WI38 (cell line): ENCODE measurements around the gene MPZL2.

Source experiments
- H3K4me3 ChIP-seq: 2 replicates; pipeline ENCODE4 v1.5.1; 2011; ENCODE audit warnings: low read depth, mild to moderate bottlenecking, control low read depth, low read length
- TF ChIP-seq, protein P1 (sequence below): IDR thresholded peaks from 2 replicates; pipeline ENCODE4 v1.5.1; 2012; ENCODE audit warnings: low read depth, mild to moderate bottlenecking, control low read depth, low read length

The MPZL2 gene

DNA sequence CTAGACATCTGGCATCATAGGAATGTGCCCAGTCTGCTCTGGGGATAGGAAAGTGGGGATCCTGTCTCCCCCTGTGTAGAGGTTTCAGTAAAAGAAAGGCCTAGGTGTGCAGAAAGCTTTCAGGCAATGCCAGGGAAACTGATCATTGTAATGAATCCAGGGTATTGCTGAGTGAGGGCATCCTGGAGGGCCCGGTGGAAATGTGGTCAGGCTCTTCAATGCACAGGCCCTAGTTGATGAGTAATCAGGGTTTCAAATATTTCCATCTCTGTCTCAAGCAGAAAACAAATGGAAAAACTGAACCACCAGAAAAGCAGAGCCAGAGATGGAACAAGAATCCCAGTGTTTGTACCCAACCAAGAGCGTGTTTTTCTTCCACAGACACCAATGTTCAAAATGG lies 42.5 kb upstream of the MPZL2 start:
- no peak overlapping the region for H3K4me3 ChIP-seq
- TF ChIP-seq, protein P1, sequence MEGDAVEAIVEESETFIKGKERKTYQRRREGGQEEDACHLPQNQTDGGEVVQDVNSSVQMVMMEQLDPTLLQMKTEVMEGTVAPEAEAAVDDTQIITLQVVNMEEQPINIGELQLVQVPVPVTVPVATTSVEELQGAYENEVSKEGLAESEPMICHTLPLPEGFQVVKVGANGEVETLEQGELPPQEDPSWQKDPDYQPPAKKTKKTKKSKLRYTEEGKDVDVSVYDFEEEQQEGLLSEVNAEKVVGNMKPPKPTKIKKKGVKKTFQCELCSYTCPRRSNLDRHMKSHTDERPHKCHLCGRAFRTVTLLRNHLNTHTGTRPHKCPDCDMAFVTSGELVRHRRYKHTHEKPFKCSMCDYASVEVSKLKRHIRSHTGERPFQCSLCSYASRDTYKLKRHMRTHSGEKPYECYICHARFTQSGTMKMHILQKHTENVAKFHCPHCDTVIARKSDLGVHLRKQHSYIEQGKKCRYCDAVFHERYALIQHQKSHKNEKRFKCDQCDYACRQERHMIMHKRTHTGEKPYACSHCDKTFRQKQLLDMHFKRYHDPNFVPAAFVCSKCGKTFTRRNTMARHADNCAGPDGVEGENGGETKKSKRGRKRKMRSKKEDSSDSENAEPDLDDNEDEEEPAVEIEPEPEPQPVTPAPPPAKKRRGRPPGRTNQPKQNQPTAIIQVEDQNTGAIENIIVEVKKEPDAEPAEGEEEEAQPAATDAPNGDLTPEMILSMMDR: no peak

DNA sequence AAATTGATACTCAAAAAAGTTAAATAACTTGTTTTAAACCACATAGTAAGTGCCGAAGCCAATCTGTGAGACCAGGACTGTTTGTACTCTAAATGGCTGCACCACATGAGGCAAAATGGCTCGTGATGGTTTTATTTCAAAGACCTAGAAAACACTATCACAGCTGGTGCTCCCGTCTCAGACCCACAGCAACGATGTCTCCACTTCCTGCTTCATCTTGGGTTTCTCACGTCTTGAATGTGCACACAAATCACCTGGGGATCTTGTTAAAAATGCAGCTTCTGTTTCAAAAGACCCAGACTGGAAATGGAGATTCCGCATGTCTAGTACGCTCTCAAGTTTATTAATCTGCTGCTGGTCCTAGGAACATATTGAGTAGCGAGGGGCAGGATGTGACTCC lies 41.6 kb upstream of the MPZL2 start:
- TF ChIP-seq, protein P1: no peak
- no peak overlapping the region for H3K4me3 ChIP-seq

DNA sequence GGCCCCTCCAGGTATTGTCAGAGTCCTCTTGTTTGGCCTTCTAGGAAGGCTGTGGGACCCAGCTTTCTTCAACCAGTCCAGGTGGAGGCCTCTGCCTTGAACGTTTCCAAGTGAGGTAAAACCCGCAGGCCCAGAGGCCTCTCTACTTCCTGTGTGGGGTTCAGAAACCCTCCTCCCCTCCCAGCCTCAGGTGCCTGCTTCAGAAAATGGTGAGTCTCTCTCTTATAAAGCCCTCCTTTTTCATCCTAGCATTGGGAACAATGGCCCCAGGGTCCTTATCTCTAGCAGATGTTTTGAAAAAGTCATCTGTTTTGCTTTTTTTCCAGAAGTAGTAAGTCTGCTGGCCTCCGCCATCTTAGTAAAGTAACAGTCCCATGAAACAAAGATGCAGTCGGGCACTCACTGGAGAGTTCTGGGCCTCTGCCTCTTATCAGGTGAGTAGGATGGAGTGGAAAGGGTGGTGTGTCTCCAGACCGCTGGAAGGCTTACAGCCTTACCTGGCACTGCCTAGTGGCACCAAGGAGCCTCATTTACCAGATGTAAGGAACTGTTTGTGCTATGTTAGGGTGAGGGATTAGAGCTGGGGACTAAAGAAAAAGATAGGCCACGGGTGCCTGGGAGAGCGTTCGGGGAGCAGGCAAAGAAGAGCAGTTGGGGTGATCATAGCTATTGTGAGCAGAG lies 40.6 kb upstream of the MPZL2 start, which contains the start of gene CD3E:
Gene CD3E, plus strand, starts transcription at position 163 of the 681 bp plus-strand sequence. Its CDS starts 223 bp downstream, at position 386.
- TF ChIP-seq, protein P1: no peak
- H3K4me3 ChIP-seq: no peak within 1 kb of the TSS

DNA sequence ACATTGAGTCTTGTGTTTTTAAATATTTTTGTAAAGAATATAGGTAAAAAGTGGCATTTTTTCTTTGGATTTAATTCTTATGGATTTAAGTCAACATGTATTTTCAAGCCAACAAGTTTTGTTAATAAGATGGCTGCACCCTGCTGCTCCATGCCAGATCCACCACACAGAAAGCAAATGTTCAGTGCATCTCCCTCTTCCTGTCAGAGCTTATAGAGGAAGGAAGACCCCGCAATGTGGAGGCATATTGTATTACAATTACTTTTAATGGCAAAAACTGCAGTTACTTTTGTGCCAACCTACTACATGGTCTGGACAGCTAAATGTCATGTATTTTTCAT lies 40.1 kb upstream of the MPZL2 start:
- H3K4me3 ChIP-seq: no peak overlapping the region
- TF ChIP-seq, protein P1: no peak

- no peak overlapping the region for H3K4me3 ChIP-seq
- TF ChIP-seq, protein P1: no peak
Measured at GRCh38 chr11:118301600-118302195, 37.6 kb upstream of the MPZL2 start.

DNA sequence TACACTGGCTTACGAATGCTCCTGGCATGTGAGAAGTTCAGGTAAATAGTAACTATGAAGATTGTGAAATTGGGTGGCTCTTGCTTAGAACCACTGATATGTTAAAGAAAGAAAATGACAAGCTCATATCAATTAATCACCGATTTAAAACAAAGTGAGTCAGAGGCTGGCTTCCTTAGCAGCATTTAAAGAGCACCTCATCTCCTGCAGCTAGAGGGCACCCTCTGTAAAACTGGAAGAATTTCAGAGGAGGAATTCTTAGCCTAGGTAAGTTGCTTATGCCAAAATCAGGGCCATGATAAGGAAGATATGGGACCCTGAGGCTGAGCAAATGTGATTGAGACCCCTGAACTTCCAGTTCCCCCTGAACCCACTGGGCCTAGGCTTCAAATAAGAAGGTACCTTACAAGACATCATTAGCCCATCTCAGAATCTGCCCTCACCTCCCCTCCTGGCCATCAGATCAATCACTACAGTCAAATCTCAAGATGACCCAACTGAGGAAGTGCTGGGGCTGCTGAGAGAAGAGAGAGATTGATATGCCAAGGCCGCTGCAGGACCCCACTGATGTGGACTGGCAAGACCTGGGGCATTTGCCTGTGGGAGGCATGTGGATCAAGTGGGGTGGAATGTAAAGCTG lies 31.8 kb upstream of the MPZL2 start:
- TF ChIP-seq, protein P1: no peak
- H3K4me3 ChIP-seq: no peak overlapping the region

GRCh38 chr11:118295199-118295598 lies 31.1 kb upstream of the MPZL2 start:
- TF ChIP-seq, protein P1: no peak
- H3K4me3 ChIP-seq: no peak overlapping the region
